HFF-Myc (cell line): ENCODE results near the gene UPP2.

Source experiments
- DNase-seq: peaks from one replicate; pipeline ENCODE4 v3.0.0-alpha.2; 2011; ENCODE audit warnings: low read depth; ENCODE audit errors: extremely low read depth
- H3K4me3 ChIP-seq: replicated peaks from 2 replicates; pipeline ENCODE4 v1.5.1; 2011; ENCODE audit warnings: low read depth, mild to moderate bottlenecking, control low read depth, low read length
- CTCF ChIP-seq: IDR thresholded peaks from 2 replicates; pipeline ENCODE4 v1.5.1; 2012; ENCODE audit warnings: mild to moderate bottlenecking, low read depth, low read length, control low read depth; ENCODE audit errors: missing control alignments

The UPP2 gene

GRCh38 chr2:158184556-158185343 is 83.1 kb downstream of the UPP2 start:
- no peak for TF ChIP-seq CTCF
- no peak overlapping the region for H3K4me3 ChIP-seq
- no peak for DNase-seq
